ENCODE results near the gene PTDSS2. TPM values are rescaled to one million over a fixed set of nuclear protein-coding genes. Genes with fewer than 3 reads are reported as not detected.

PTDSS2 gene
- polyA plus RNA-seq, 1 experiment: 15.8 TPM

DNA sequence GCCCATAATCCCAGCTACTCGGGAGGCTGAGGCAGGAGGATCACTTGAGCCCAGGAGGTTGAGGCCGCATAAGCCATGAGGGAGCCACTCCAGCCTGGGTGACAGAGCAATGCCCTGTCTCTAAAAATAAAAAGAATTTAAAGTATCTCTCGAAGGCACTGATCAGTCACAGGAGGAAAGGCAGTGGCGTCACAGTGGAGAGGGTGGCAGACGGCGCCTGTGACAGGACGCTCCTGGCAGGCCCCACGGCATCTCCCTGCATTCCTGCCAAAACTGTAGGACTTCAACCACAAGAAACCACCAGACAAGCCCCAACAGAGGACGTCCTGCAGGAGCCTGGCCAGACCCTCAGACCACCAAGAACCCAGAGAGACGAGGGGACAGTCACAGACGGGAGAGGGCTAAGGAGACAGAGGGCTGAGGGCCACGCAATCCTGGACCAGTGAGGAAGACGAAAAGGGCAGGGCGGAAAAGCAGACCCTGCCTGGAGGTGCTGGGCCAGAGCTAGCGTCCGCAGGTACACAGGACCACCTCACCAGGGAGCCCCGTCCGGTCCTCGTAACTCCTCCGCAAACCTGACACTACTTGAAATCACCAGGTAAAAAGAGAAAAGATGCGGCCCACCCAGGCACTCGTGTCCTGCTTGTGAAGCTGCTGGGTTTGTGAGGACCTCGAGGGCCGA is 51.1 kb downstream of the PTDSS2 start:
- Histone ChIP-seq H3K4me3 (ENCODE audit: low read depth, low read length) (no peak overlapping the region), H3K27ac (ENCODE audit: low read depth, low read length) (no peak overlapping the region), H3K27me3 (ENCODE audit: control insufficient read depth, insufficient read depth, low read length) (no peaks in the 10 kb centered on the region), H3K9me3 (ENCODE audit: control insufficient read depth, insufficient read depth, low read length) (peaks cover 16% of the 10 kb centered on the region; the same call in 1 of the 2 replicates)
- CTCF ChIA-PET: no interaction called here
- no peak for TF ChIP-seq CTCF (IDR thresholded peaks at IDR 0.05; ENCODE audit: low read depth, low read length)
- POLR2A ChIA-PET: no interaction called here
- no peak for DNase-seq (ENCODE audit: low read depth, low spot score)

DNA sequence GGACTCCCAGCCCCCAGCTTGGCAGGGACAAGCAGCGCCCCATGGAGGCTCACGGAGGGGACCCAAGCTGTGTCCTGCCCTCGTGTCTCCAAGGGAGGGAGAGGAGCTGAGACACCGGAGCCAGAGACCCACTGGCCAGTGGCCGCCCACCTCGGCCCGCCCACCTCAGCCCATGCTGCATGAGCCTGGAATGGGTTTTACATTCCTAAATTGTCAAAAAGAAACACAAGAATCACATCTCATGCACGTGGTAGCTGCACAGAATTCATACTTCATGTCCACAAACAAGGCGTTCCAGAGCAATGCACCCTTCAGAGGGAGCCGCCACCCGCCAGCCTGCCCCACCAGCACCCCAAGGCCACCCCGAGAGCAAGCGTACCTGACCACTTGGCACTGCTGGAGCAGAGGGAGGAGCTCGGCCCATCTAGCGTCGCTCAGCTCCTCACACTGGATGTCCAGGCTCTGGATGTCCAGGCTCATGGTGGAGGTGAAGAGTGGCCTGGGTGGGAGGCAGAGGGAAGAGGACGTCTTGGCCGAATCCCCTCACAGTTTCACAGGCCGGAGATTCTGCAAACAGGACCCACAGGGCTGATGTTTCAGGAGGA is 51.7 kb downstream of the PTDSS2 start:
- DNase-seq (ENCODE audit: low read depth, low spot score): no peak
- H3K27ac ChIP-seq (ENCODE audit: low read depth, low read length): no peak overlapping the region
- H3K9me3 ChIP-seq (ENCODE audit: control insufficient read depth, insufficient read depth, low read length): peaks cover 16% of the 10 kb centered on the region; the same call in 1 of the 2 replicates
- no peak overlapping the region for H3K4me3 ChIP-seq (ENCODE audit: low read depth, low read length)
- H3K27me3 ChIP-seq (ENCODE audit: control insufficient read depth, insufficient read depth, low read length): no peaks in the 10 kb centered on the region
- no peak for TF ChIP-seq CTCF (IDR thresholded peaks at IDR 0.05; ENCODE audit: low read depth, low read length)
- POLR2A ChIA-PET: no interaction called here
- CTCF ChIA-PET: interaction anchor here (0.5 kb wide), 1 partner anchor 277 kb away, joined by 3 read pairs; no protein-coding TSS in a partner anchor

DNA sequence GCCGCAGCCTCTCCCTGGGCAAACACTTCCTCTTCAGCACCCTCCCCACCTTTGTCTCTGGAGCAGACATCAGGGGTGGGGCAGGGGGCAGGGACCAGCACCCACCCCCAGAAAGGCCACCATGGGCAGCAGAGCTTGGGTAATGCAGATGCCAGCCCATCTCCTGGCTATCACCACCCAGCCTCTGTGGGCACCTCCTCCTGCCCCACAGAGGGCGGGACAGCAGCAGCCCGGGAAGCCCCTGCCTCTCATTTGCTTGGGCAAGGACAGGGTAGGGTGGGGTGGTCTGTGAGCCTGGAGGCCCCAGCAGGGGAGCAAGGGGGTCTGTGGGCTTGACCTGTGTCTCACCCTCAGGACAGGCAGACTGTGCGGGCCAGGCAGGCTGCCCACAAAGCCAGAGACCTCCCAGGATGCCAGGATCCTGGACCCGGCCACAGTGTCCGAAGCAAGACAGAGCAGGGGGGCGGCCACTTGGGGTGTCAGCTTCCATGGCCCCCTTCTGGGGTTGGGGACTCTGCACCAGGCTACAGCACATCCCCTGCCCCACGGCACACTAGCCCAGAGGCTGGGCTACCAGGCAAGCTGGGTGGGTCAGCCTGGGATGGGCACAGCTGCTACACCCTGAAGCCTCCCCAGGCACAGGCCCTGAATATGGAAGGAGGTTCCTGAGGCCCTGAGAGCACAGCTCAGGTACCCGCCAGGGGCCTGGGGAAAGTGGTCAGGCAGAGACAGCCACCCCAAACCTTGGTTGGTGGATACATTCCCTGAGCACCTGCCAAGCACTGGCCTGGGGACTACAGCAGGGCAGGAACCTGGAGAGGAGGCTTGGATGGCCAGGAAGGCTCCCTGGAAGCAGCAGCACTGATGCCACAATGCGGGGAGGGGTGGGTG is 52.5 kb downstream of the PTDSS2 start:
- Histone ChIP-seq H3K4me3 (ENCODE audit: low read depth, low read length) (no peak overlapping the region), H3K27me3 (ENCODE audit: control insufficient read depth, insufficient read depth, low read length) (no peaks in the 10 kb centered on the region), H3K27ac (ENCODE audit: low read depth, low read length) (peak overlapping the region; percentile 11), H3K9me3 (ENCODE audit: control insufficient read depth, insufficient read depth, low read length) (peaks cover 16% of the 10 kb centered on the region; the same call in 1 of the 2 replicates)
- CTCF ChIA-PET: interaction anchor here (0.5 kb wide), 1 partner anchor 276 kb away, joined by 3 read pairs; no protein-coding TSS in a partner anchor
- DNase-seq (ENCODE audit: low read depth, low spot score): no peak
- POLR2A ChIA-PET: no interaction called here
- TF ChIP-seq CTCF (IDR thresholded peaks at IDR 0.05; ENCODE audit: low read depth, low read length): no peak

- ChIA-PET CTCF (no interaction called here), POLR2A (no interaction called here)
- Histone ChIP-seq H3K27ac (ENCODE audit: low read depth, low read length) (no peak overlapping the region), H3K4me3 (ENCODE audit: low read depth, low read length) (peak overlapping the region; percentile 58), H3K9me3 (ENCODE audit: control insufficient read depth, insufficient read depth, low read length) (peaks cover 9% of the 10 kb centered on the region; the same call in 1 of the 2 replicates), H3K27me3 (ENCODE audit: control insufficient read depth, insufficient read depth, low read length) (no peaks in the 10 kb centered on the region)
- TF ChIP-seq CTCF (IDR thresholded peaks at IDR 0.05; ENCODE audit: low read depth, low read length): no peak
- DNase-seq (ENCODE audit: low read depth, low spot score): no peak
Measured at GRCh38 chr11:503179-503981, 53.3 kb downstream of the PTDSS2 start.
